Kidney (tissue), 14 donors: ENCODE data around the gene DUSP21. TPM values are rescaled to one million over a fixed set of nuclear protein-coding genes. Genes with fewer than 3 reads are reported as not detected.
"Not testable (repeated sequence)": the region's sequence is repeated elsewhere in the genome, so short reads cannot be mapped to it uniquely, and the experiment has no call there.

Source experiments
- DNase-seq, 5 donors: peaks; one replicate each; pipeline ENCODE4 v3.0.0-alpha.2; 2013 to 2020
- FAIRE-seq: peaks from 2 replicates; lab custom pipeline; 2012; peaks lifted over from hg19 to GRCh38; lab: Jason Lieb, UNC
- H3K27ac ChIP-seq, 2 donors: one replicate each; pipeline ENCODE4 v1.7.0; 2013; ENCODE audit warnings: low read depth in 2 of 2, low read length in 2 of 2, inconsistent platforms in 1 of 2
- H3K27me3 ChIP-seq: one replicate; pipeline ENCODE4 v1.7.1; 2013; ENCODE audit warnings: low read length, inconsistent platforms; ENCODE audit not compliant: control insufficient read depth, insufficient read depth
- H3K36me3 ChIP-seq, 3 donors: one replicate each; pipeline versions ENCODE4 v1.7.0 to v1.7.1; 2013; ENCODE audit warnings: low read length in 3 of 3, control low read depth in 1 of 3, inconsistent platforms in 1 of 3; ENCODE audit not compliant: insufficient read depth in 3 of 3, control insufficient read depth in 2 of 3
- H3K4me1 ChIP-seq, 3 donors: one replicate each; pipeline versions ENCODE4 v1.7.0 to v1.7.1; 2013; ENCODE audit warnings: low read length in 3 of 3, inconsistent platforms in 1 of 3, low read depth in 1 of 3; ENCODE audit not compliant: control insufficient read depth in 2 of 3, insufficient read depth in 2 of 3
- H3K4me3 ChIP-seq, 3 donors: one replicate each; pipeline versions ENCODE4 v1.7.0 to v1.8.1; 2013; ENCODE audit warnings: low read length in 3 of 3, control low read depth in 1 of 3, inconsistent platforms in 1 of 3
- H3K9ac ChIP-seq, 3 donors: one replicate each; pipeline versions ENCODE4 v1.7.0 to v1.7.1; 2013; ENCODE audit warnings: low read length in 3 of 3, control low read depth in 1 of 3, inconsistent platforms in 1 of 3
- H3K9me3 ChIP-seq, 3 donors: one replicate each; pipeline versions ENCODE4 v1.7.0 to v1.7.1; 2013; ENCODE audit warnings: low read length in 3 of 3, control low read depth in 1 of 3, inconsistent platforms in 1 of 3; ENCODE audit not compliant: control insufficient read depth in 2 of 3, insufficient read depth in 1 of 3
- CTCF ChIP-seq: IDR thresholded peaks from 3 replicates; pipeline ENCODE4 v1.5.1; 2012; ENCODE audit warnings: mild to moderate bottlenecking, moderate library complexity, borderline replicate concordance; ENCODE audit not compliant: insufficient read depth; ENCODE audit errors: extremely low read depth
- intact Hi-C: fragments of 100-400 bp; cut with DNase I; formaldehyde crosslinking; loops from one replicate; pipeline ENCODE4 v1.11.1; 2022
- polyA plus RNA-seq: library from polyadenylated mRNA; stranded (reverse); fragments of 350-450 nt; fragmentation: Illumina TruSeq; extraction: RNeasy Lipid Tissue Mini Kit (QIAGEN cat#74804); gene quantifications from one replicate; pipeline ENCODE4 v1.2.3, GENCODE V29; 2014; ENCODE audit warnings: low read depth, low replicate concordance; ENCODE audit not compliant: insufficient read depth
- total RNA-seq: library from RNA; stranded (reverse); fragmentation: NEBNext Ultra II Directional; extraction: Animal tissue kit (Norgen Biotek cat#: 25700); gene quantifications from one replicate; pipeline ENCODE4 v1.2.1, GENCODE V29; 2021
- donor health status: control.
- donor health status: control.
- donor health status: control.
- donor health status: control.
- donor health status: control.
- donor health status: DM: yes; HTN: yes; CAD: no.
- donor health status: Normal renal cell carcinoma (clear cell type).

DUSP21 gene
- total and polyA plus RNA-seq, 2 donors from 2014 or later = not detected

- intact Hi-C loops = no loop called here
- Histone ChIP-seq H3K4me1 (no peaks in the 10 kb centered on the region), H3K36me3 (no peaks in the 10 kb centered on the region), H3K4me3 (no peak overlapping the region), H3K9ac (no peak overlapping the region), H3K27me3 (no peaks in the 10 kb centered on the region), H3K27ac (no peak overlapping the region), H3K9me3 (no peaks in the 10 kb centered on the region)
- FAIRE-seq = no peak
- no peak for DNase-seq
- TF ChIP-seq CTCF = no peak
Measured at GRCh38 chrX:44884944-44885343, 41.1 kb downstream of the DUSP21 start.

- FAIRE-seq = no peak
- H3K9me3 ChIP-seq = no peaks in the 10 kb centered on the region
- H3K36me3 ChIP-seq = no peaks in the 10 kb centered on the region
- DNase-seq = no peak
- no peak overlapping the region for H3K9ac ChIP-seq
- no peaks in the 10 kb centered on the region for H3K4me1 ChIP-seq
- H3K4me3 ChIP-seq = no peak overlapping the region
- no peaks in the 10 kb centered on the region for H3K27me3 ChIP-seq
- intact Hi-C loops = no loop called here
- H3K27ac ChIP-seq = no peak overlapping the region
- TF ChIP-seq CTCF = no peak
Measured at GRCh38 chrX:44889824-44890223, 46.0 kb downstream of the DUSP21 start.

- no peak for FAIRE-seq
- no peak overlapping the region for H3K4me3 ChIP-seq
- intact Hi-C loops = no loop called here
- DNase-seq = no peak
- H3K9me3 ChIP-seq = no peaks in the 10 kb centered on the region
- no peaks in the 10 kb centered on the region for H3K4me1 ChIP-seq
- H3K27me3 ChIP-seq = no peaks in the 10 kb centered on the region
- no peak overlapping the region for H3K9ac ChIP-seq
- no peak for TF ChIP-seq CTCF
- no peaks in the 10 kb centered on the region for H3K36me3 ChIP-seq
- no peak overlapping the region for H3K27ac ChIP-seq
Measured at GRCh38 chrX:44890247-44890646, 46.4 kb downstream of the DUSP21 start.

- H3K27me3 ChIP-seq, H3K4me1 ChIP-seq, H3K4me3 ChIP-seq, H3K9me3 ChIP-seq, intact Hi-C loops, H3K27ac ChIP-seq, DNase-seq, H3K36me3 ChIP-seq, FAIRE-seq, H3K9ac ChIP-seq: not testable (repeated sequence)
Measured at GRCh38 chrX:44890687-44891086, 46.9 kb downstream of the DUSP21 start.
